Ascending aorta (tissue), 2 donors: ENCODE data around the gene SH3BP5. TPM values are rescaled to one million over a fixed set of nuclear protein-coding genes. Genes with fewer than 3 reads are reported as not detected.
A peak's percentile ranks its signal among the peaks of the same experiment; 100 is the strongest.

Experiments
- DNase-seq, 2 donors: peaks; one replicate each; pipeline ENCODE4 v3.0.0-alpha.2; 2019; ENCODE audit warnings: low spot score in 2 of 2
- H3K27ac ChIP-seq, 2 donors: fragments of 200-600 bp; sonication (generic); one replicate each; pipeline ENCODE4 v1.5.1; 2016 to 2017; ENCODE audit warnings: mild to moderate bottlenecking in 1 of 2
- H3K27me3 ChIP-seq: fragments of 200-600 bp; sonication (generic); one replicate; pipeline ENCODE4 v1.5.1; 2017
- H3K36me3 ChIP-seq, 2 donors: fragments of 200-600 bp; sonication (generic); one replicate each; pipeline ENCODE4 v1.5.1; 2016
- H3K4me1 ChIP-seq, 2 donors: fragments of 200-600 bp; sonication (generic); one replicate each; pipeline ENCODE4 v1.5.1; 2016 to 2017; ENCODE audit warnings: mild to moderate bottlenecking in 1 of 2
- H3K4me3 ChIP-seq, 2 donors: fragments of 200-600 bp; sonication (generic); one replicate each; pipeline ENCODE4 v1.5.1; 2016 to 2017; ENCODE audit warnings: mild to moderate bottlenecking in 1 of 2
- H3K9me3 ChIP-seq, 2 donors: fragments of 200-600 bp; sonication (generic); one replicate each; pipeline ENCODE4 v1.5.1; 2016
- intact Hi-C: fragments of 100-400 bp; cut with DNase I; formaldehyde crosslinking; loops from one replicate; pipeline ENCODE4 v1.15.1; 2023
- total RNA-seq: library from RNA; depleted of rRNA; stranded (reverse); fragments of >200 nt; gene quantifications from one replicate; pipeline ENCODE4 v1.1.0, GENCODE V29; 2016
- TF ChIP-seq, protein P1 (sequence below), 3 experiments: fragments of 200-600 bp in 2 of 3; fragments of 450-650 bp in 1 of 3; sonication (generic) in 2 of 3; IDR thresholded peaks; one replicate each; pipeline ENCODE4 v1.5.1; 2016 to 2019; ENCODE audit warnings: antibody characterized with exemption in 3 of 3, mild to moderate bottlenecking in 1 of 3, moderate library complexity in 1 of 3

Gene SH3BP5
- total RNA-seq, 1 donor from 2014 or later = 65.9 TPM

DNA sequence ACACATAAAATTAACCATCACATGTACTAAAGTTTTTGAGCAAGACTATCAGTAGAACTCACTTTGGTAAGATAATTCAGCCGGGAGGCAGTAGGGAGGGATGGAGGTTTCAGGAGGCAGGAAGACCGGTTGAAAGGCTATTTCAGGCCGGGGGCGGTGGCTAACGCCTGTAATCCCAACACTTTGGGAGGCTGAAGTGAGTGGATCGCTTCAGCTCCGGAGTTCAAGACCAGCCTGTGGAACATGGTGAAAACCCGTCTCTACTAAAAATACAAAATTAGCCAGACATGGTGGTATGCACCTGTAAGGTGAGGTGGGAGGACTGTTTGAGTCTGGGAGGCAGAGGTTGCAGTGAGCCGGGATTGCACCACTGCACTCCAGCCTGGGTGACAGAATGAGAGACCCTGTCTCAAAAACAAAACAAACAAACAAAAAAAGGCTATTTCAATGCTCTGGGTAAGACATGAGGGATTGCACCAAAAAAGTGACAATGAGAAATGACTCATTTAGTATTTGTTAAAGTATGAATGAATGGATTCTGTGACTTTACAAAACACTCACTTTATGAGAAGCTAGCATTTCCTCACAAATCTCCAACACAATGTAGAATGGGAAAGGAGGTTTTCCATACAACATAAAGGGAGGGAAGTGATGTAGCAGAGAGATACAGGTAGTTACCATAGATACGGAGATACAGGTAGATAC lies 43.9 kb downstream of the SH3BP5 start:
- peaks cover 30 to 56% of the 10 kb centered on the region in 2 donors for H3K4me1 ChIP-seq
- peak overlapping the region; percentile 80 to 81 for H3K27ac ChIP-seq
- H3K27me3 ChIP-seq = no peaks in the 10 kb centered on the region
- no peak overlapping the region for H3K4me3 ChIP-seq
- TF ChIP-seq, protein P1, sequence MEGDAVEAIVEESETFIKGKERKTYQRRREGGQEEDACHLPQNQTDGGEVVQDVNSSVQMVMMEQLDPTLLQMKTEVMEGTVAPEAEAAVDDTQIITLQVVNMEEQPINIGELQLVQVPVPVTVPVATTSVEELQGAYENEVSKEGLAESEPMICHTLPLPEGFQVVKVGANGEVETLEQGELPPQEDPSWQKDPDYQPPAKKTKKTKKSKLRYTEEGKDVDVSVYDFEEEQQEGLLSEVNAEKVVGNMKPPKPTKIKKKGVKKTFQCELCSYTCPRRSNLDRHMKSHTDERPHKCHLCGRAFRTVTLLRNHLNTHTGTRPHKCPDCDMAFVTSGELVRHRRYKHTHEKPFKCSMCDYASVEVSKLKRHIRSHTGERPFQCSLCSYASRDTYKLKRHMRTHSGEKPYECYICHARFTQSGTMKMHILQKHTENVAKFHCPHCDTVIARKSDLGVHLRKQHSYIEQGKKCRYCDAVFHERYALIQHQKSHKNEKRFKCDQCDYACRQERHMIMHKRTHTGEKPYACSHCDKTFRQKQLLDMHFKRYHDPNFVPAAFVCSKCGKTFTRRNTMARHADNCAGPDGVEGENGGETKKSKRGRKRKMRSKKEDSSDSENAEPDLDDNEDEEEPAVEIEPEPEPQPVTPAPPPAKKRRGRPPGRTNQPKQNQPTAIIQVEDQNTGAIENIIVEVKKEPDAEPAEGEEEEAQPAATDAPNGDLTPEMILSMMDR (IDR thresholded peaks at IDR 0.05) = no peak
- DNase-seq = no peak
- H3K36me3 ChIP-seq = no peaks in the 10 kb centered on the region
- H3K9me3 ChIP-seq = no peaks in the 10 kb centered on the region
- intact Hi-C loops = no loop called here

DNA sequence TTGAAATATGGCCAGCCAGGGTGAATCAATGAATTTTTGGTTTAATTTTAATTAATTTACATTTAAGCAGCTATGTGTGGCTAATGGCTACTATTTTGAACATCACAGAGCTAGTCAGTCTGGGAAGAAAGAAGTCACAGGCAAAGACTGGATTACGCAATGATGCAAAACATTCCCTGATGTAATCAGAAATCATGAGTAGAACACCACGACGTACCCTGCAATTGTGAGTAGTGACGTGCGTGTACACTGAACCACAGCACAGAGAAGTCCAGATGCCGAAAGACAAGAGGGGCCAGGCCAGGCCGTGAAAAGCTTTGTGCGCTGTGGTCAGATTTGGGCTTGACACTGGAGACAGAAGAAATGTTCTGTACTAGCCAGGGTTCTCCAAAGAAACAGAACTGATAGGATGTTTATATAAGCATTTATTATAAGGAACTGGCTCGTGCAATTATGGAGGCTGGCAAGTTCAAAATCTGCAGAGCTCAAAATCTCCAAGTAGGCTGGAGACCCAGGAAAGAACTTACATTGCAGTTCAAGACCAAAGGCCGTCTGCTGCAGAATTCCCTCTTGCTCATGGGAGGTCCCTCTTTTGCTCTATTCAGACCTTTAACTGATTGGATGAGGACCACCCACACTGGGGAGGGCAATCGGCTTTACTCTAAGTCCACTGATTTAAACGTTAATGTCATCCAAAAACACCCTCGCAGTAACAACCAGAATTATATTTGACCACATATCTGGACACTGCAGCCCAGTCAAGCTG lies 44.6 kb downstream of the SH3BP5 start:
- Histone ChIP-seq H3K27ac (peak overlapping the region; percentile 80 to 81), H3K9me3 (no peaks in the 10 kb centered on the region), H3K4me3 (no peak overlapping the region), H3K27me3 (no peaks in the 10 kb centered on the region), H3K36me3 (no peaks in the 10 kb centered on the region), H3K4me1 (peaks cover 23 to 52% of the 10 kb centered on the region in 2 donors)
- TF ChIP-seq, protein P1 (IDR thresholded peaks at IDR 0.05) = no peak
- intact Hi-C loops = loop anchor here (2.0 kb wide), 2 partner anchors 19 to 45 kb away; partner anchors contain the start of gene SH3BP5
- DNase-seq = peak; percentile 72 to 93

DNA sequence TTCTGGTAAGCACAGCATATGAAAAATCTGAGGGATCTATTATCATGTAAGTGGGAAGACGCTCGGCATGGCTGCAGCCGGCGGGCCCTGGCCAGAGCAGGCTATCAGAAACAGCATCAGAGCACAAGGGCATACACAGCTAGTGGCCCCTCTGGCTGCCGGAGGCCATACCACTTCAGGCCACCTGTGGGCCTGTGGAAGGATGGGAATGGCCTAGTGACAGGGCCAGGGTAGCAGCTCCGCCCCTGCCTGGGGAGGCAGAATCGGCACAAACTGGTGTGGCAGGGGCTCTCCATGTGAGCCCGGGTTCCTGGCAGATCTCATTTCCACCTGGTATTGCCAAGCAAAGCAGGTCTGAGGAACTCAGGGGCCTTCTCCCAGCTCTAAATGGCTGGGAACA lies 46.4 kb downstream of the SH3BP5 start:
- Histone ChIP-seq H3K4me1 (peaks cover 10 to 37% of the 10 kb centered on the region in 2 donors), H3K9me3 (no peaks in the 10 kb centered on the region), H3K27ac (peak overlapping the region; percentile 80 to 81), H3K27me3 (no peaks in the 10 kb centered on the region), H3K36me3 (no peaks in the 10 kb centered on the region), H3K4me3 (no peak overlapping the region)
- intact Hi-C loops = loop anchor here (2.0 kb wide), 2 partner anchors 17 to 47 kb away; partner anchors contain the start of gene SH3BP5
- TF ChIP-seq, protein P1 (IDR thresholded peaks at IDR 0.05) = no peak
- no peak for DNase-seq

DNA sequence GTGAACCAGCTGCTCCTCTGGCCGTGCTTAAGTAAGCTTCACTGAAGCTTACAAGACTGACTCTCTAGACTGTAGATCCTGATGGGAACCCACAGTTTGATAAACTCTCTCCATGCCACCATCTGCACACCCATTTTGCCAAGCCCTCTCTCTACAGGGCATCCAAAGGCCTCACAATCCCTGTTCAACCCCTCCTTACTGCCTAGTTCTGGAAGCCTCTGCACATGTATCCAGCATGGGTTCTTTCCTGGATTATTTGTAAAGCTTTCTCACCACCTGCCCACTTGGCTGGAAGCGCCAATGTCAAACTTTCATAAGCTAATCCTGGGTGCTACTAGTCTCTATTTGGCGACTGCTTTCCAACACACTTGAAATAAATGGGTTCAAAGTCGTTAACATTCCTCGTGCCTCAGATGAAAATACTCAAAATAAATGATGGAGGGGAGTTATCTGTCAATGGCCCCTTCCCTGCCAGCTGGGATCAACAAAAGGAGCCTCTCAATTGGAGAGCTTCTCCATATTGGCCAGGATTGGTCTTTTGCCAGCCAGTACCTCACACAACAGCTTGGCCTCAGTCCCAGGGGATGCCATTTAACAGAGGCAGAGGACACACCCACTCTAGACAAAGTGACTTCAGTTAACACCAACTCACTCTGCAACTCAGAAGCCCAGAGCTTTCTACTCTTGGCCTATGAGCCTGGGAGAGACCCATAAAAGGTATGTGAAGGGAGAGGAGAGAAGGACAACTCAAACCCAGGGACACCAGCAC lies 48.1 kb downstream of the SH3BP5 start:
- no peak overlapping the region for H3K27ac ChIP-seq
- peaks cover 10 to 33% of the 10 kb centered on the region in 2 donors for H3K4me1 ChIP-seq

DNA sequence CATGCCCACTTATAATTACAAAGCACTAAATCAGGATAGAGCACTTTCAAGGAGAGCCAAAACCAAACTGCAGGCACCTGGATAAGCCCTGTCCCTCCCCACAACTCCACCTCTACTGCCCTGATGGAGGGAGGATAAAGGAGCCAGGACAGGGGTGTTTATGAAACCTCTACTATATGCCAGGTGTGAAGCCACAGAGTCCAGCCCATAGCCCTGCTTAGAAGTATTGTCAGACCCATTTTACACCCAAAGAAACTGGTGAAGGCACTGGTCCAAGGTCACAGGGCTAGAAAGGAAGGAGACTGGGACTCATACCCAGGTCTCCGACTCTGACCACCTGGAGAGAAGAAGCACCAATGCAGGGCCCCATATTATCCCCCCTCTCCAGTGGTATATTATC lies 48.7 kb downstream of the SH3BP5 start:
- H3K27ac ChIP-seq = no peak overlapping the region
- intact Hi-C loops = no loop called here
- H3K4me3 ChIP-seq = no peak overlapping the region
- DNase-seq = no peak
- H3K36me3 ChIP-seq = no peaks in the 10 kb centered on the region
- H3K27me3 ChIP-seq = no peaks in the 10 kb centered on the region
- TF ChIP-seq, protein P1 (IDR thresholded peaks at IDR 0.05) = no peak
- no peaks in the 10 kb centered on the region for H3K9me3 ChIP-seq
- H3K4me1 ChIP-seq = peaks cover 10 to 33% of the 10 kb centered on the region in 2 donors

More for the DNA sequence above, 48.1 kb downstream of the SH3BP5 start:
- TF ChIP-seq, protein P1 (IDR thresholded peaks at IDR 0.05) = no peak
- no peak for DNase-seq
- Histone ChIP-seq H3K9me3 (no peaks in the 10 kb centered on the region), H3K36me3 (no peaks in the 10 kb centered on the region), H3K4me3 (no peak overlapping the region), H3K27me3 (no peaks in the 10 kb centered on the region)
- intact Hi-C loops = no loop called here
